GM12873 (cell line): Measurements from ENCODE around the gene LRRFIP2.

ENCODE experiments used
- CTCF ChIP-seq: IDR thresholded peaks from 2 replicates; pipeline ENCODE4 v1.5.1; 2012; ENCODE audit warnings: low read depth, mild to moderate bottlenecking, moderate library complexity, low read length, control low read depth; ENCODE audit not compliant: insufficient read depth; ENCODE audit errors: missing control alignments

The LRRFIP2 gene

GRCh38 chr3:37216597-37217097 lies 42.3 kb upstream of the LRRFIP2 start:
- TF ChIP-seq CTCF, result no peak

- no peak for TF ChIP-seq CTCF
Measured at GRCh38 chr3:37214076-37214475, 39.7 kb upstream of the LRRFIP2 start.

- TF ChIP-seq CTCF, result no peak
Measured at GRCh38 chr3:37210230-37210629, 35.8 kb upstream of the LRRFIP2 start.

GRCh38 chr3:37204314-37204713 lies 29.9 kb upstream of the LRRFIP2 start:
- TF ChIP-seq CTCF, result no peak

- TF ChIP-seq CTCF, result no peak
Measured at GRCh38 chr3:37202035-37202434, 27.7 kb upstream of the LRRFIP2 start.

- TF ChIP-seq CTCF, result no peak
Measured at GRCh38 chr3:37200141-37200540, 25.8 kb upstream of the LRRFIP2 start.

- no peak for TF ChIP-seq CTCF
Measured at GRCh38 chr3:37198996-37199395, 24.6 kb upstream of the LRRFIP2 start.

- TF ChIP-seq CTCF, result no peak
Measured at GRCh38 chr3:37198547-37198946, 24.2 kb upstream of the LRRFIP2 start.
